IMR-90 (cell line): ENCODE results near the gene RNF213.

Experiments used
- CEBPB ChIP-seq: IDR thresholded peaks from 2 replicates; pipeline ENCODE4 v1.6.1; 2012; ENCODE audit warnings: low read depth, low read length, improper control_type of control experiment
- CHD1 ChIP-seq: IDR thresholded peaks from 2 replicates; pipeline ENCODE4 v1.6.1; 2012; ENCODE audit warnings: low read depth, low read length, improper control_type of control experiment
- FOS ChIP-seq: fragments of 150-350 bp; IDR thresholded peaks from 2 replicates; pipeline ENCODE4 v1.6.1; 2016; ENCODE audit warnings: low read depth, low read length
- MAZ ChIP-seq: IDR thresholded peaks from 2 replicates; pipeline ENCODE4 v1.6.1; 2012; ENCODE audit warnings: low read depth, mild to moderate bottlenecking, low read length, improper control_type of control experiment, moderate library complexity, borderline replicate concordance
- POLR2A ChIP-seq: IDR thresholded peaks from 2 replicates; pipeline ENCODE4 v1.6.1; 2012; ENCODE audit warnings: mild to moderate bottlenecking, low read depth, low read length
- RAD21 ChIP-seq: IDR thresholded peaks from 2 replicates; pipeline ENCODE4 v1.6.1; 2012; ENCODE audit warnings: low read length, improper control_type of control experiment
- SMC3 ChIP-seq: fragments of 150-350 bp; IDR thresholded peaks from 2 replicates; pipeline ENCODE4 v1.6.1; 2016; ENCODE audit warnings: low read depth, mild to moderate bottlenecking, antibody characterized with exemption, low read length, moderate library complexity
- TF ChIP-seq, protein P1 (sequence below): conservative IDR thresholded peaks from 2 replicates; pipeline ENCODE4 v1.5.1; 2012; ENCODE audit warnings: mild to moderate bottlenecking, low read depth, low read length, improper control_type of control experiment

GRCh38 chr17:80331820-80332219, 71.2 kb downstream of the RNF213 start:
- TF ChIP-seq CEBPB (no peak), POLR2A (no peak), SMC3 (no peak), CHD1 (no peak), RAD21 (no peak), MAZ (no peak), FOS (no peak)
- TF ChIP-seq, protein P1, sequence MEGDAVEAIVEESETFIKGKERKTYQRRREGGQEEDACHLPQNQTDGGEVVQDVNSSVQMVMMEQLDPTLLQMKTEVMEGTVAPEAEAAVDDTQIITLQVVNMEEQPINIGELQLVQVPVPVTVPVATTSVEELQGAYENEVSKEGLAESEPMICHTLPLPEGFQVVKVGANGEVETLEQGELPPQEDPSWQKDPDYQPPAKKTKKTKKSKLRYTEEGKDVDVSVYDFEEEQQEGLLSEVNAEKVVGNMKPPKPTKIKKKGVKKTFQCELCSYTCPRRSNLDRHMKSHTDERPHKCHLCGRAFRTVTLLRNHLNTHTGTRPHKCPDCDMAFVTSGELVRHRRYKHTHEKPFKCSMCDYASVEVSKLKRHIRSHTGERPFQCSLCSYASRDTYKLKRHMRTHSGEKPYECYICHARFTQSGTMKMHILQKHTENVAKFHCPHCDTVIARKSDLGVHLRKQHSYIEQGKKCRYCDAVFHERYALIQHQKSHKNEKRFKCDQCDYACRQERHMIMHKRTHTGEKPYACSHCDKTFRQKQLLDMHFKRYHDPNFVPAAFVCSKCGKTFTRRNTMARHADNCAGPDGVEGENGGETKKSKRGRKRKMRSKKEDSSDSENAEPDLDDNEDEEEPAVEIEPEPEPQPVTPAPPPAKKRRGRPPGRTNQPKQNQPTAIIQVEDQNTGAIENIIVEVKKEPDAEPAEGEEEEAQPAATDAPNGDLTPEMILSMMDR, result no peak
